Smooth muscle cell (in vitro differentiated cells): Measurements from ENCODE around the gene PODXL2. TPM values are rescaled to one million over a fixed set of nuclear protein-coding genes. Genes with fewer than 3 reads are reported as not detected.

Experiments used
- DNase-seq: peaks from one replicate; lab custom pipeline; 2025; ENCODE audit not compliant: unreplicated experiment; lab: John Stamatoyannopoulos, UW
- H2AFZ ChIP-seq: fragments of 200-600 bp; sonication (generic); 2 replicates; pipeline ENCODE4 v1.6.0; 2016; ENCODE audit warnings: antibody characterized with exemption, low read depth, mild to moderate bottlenecking
- H3F3A ChIP-seq: fragments of 200-600 bp; sonication (generic); 2 replicates; pipeline ENCODE4 v1.6.0; 2017; ENCODE audit warnings: antibody characterized with exemption, low read depth
- H3K27ac ChIP-seq: fragments of 200-600 bp; sonication (generic); 2 replicates; pipeline ENCODE4 v1.5.1; 2016; ENCODE audit warnings: low read depth, mild to moderate bottlenecking
- H3K27me3 ChIP-seq: fragments of 200-600 bp; sonication (generic); 2 replicates; pipeline ENCODE4 v1.6.1; 2016; ENCODE audit warnings: low read depth, mild to moderate bottlenecking
- H3K36me3 ChIP-seq: fragments of 200-600 bp; sonication (generic); 2 replicates; pipeline ENCODE4 v1.5.1; 2016; ENCODE audit warnings: low read depth
- H3K4me1 ChIP-seq: fragments of 200-600 bp; sonication (generic); 2 replicates; pipeline ENCODE4 v1.5.1; 2016; ENCODE audit warnings: low read depth
- H3K4me2 ChIP-seq: fragments of 200-600 bp; sonication (generic); 2 replicates; pipeline ENCODE4 v1.6.0; 2016; ENCODE audit warnings: mild to moderate bottlenecking
- H3K4me3 ChIP-seq: fragments of 200-600 bp; sonication (generic); 2 replicates; pipeline ENCODE4 v1.5.1; 2016; ENCODE audit warnings: mild to moderate bottlenecking
- H3K79me2 ChIP-seq: fragments of 200-600 bp; sonication (generic); 2 replicates; pipeline ENCODE4 v1.6.0; 2016; ENCODE audit warnings: low read depth, mild to moderate bottlenecking
- H3K9ac ChIP-seq: fragments of 200-600 bp; sonication (generic); 2 replicates; pipeline ENCODE4 v1.6.0; 2016; ENCODE audit warnings: low read depth
- H3K9me3 ChIP-seq: fragments of 200-600 bp; sonication (generic); replicated peaks from 2 replicates; pipeline ENCODE4 v1.5.1; 2016; ENCODE audit warnings: low read depth
- H4K20me1 ChIP-seq: fragments of 200-600 bp; sonication (generic); 2 replicates; pipeline ENCODE4 v1.6.0; 2016; ENCODE audit warnings: low read depth
- WGBS: methylation state at CpG from one replicate; pipeline ENCODE4 v1.1.7; 2016; ENCODE audit warnings: low lambda C conversion rate; 5-methylcytosine and 5-hydroxymethylcytosine counted together
- polyA plus RNA-seq: library from polyadenylated mRNA; unstranded; fragments of >200 nt; fragmentation: Nextera tagmentation; extraction: Ambion mirVana; gene quantifications from 2 replicates; pipeline ENCODE4 v1.2.1, GENCODE V29; 2016
- total RNA-seq: library from RNA; depleted of rRNA; stranded (reverse); fragments of >200 nt; gene quantifications from 2 replicates; pipeline ENCODE4 v1.2.3, GENCODE V29; 2014
- TF ChIP-seq, protein P1 (sequence below): fragments of 200-600 bp; sonication (generic); IDR thresholded peaks from 2 replicates; pipeline ENCODE4 v1.5.1; 2017; ENCODE audit warnings: borderline replicate concordance, mild to moderate bottlenecking, antibody characterized with exemption; ENCODE audit not compliant: insufficient read depth, poor library complexity, severe bottlenecking

The PODXL2 gene
- total and polyA plus RNA-seq, 2 experiments from 2014 or later = 4.1 to 9.7 TPM

DNA sequence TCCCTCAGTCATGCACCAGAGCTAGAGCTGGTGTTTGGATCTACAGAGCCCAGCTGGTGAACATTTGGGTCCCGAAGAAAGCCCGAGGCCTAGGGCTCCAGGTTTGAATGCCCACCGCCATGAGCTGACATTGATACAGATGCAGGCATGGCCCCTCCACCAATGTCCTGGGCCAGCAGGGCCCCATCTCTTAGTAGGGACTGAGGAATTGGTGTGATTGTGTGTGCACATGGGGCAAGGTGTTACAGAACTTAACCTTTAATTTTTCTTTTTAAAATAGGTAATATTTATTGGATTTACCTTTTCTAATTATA is 11.0 kb downstream of the PODXL2 start:
- TF ChIP-seq, protein P1, sequence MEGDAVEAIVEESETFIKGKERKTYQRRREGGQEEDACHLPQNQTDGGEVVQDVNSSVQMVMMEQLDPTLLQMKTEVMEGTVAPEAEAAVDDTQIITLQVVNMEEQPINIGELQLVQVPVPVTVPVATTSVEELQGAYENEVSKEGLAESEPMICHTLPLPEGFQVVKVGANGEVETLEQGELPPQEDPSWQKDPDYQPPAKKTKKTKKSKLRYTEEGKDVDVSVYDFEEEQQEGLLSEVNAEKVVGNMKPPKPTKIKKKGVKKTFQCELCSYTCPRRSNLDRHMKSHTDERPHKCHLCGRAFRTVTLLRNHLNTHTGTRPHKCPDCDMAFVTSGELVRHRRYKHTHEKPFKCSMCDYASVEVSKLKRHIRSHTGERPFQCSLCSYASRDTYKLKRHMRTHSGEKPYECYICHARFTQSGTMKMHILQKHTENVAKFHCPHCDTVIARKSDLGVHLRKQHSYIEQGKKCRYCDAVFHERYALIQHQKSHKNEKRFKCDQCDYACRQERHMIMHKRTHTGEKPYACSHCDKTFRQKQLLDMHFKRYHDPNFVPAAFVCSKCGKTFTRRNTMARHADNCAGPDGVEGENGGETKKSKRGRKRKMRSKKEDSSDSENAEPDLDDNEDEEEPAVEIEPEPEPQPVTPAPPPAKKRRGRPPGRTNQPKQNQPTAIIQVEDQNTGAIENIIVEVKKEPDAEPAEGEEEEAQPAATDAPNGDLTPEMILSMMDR = no peak
- Histone ChIP-seq H3K36me3 (no peaks in the 10 kb centered on the region), H3K4me1 (no peaks in the 10 kb centered on the region), H3K27me3 (no peaks in the 10 kb centered on the region), H3K27ac (no peak overlapping the region), H3F3A (no peaks in the 10 kb centered on the region), H3K9ac (no peak overlapping the region), H4K20me1 (no peaks in the 10 kb centered on the region), H3K4me3 (no peak overlapping the region), H2AFZ (no peak overlapping the region), H3K4me2 (no peak overlapping the region), H3K79me2 (no peaks in the 10 kb centered on the region), H3K9me3 (no peaks in the 10 kb centered on the region)
- no peak for DNase-seq
- 96% methylated on average over 3 of the region's 3 CpGs for WGBS

DNA sequence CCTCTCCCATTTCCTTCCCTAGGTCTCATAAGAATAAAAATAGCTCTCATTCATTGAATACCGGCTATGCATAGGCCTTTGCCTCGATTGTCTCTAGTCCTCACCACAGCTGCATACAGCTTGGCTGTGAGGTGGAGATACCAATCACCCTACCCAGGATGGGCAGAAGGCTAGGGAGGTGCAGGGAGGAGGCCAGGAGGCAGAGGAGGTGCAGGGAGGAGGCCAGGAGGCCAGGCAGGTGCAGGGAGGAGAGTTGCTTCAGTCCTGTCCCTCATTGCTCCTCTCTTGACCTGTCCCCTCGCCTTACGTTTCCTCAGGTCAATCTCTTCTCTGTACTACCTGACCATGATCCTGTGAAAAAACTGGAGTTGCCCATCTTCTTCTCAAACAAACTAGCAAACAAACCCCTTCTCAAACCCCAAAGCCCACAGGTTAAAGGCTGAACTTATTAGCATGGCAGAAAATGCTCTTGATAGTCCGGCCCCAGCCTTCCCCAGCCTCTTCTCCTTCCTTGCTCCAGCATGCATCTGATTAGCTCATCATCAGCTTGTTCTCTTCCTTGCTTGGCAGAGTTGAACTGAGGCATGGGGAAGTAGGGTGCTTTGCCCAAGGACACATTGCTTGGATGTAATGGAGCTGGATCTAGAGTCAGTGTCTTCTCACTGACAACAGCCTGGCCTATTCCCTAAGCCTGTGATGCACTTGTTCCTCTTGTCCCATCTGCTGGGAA is 15.8 kb downstream of the PODXL2 start:
- WGBS = 91% methylated on average over 5 of the region's 5 CpGs
- Histone ChIP-seq H3K4me3 (no peak overlapping the region), H3K4me1 (no peaks in the 10 kb centered on the region), H2AFZ (no peak overlapping the region), H3K27me3 (no peaks in the 10 kb centered on the region), H3F3A (no peaks in the 10 kb centered on the region), H3K27ac (no peak overlapping the region), H3K4me2 (no peak overlapping the region), H3K9me3 (no peaks in the 10 kb centered on the region), H3K36me3 (no peaks in the 10 kb centered on the region), H3K9ac (no peak overlapping the region), H3K79me2 (no peaks in the 10 kb centered on the region), H4K20me1 (no peaks in the 10 kb centered on the region)
- no peak for DNase-seq
- TF ChIP-seq, protein P1 = no peak

DNA sequence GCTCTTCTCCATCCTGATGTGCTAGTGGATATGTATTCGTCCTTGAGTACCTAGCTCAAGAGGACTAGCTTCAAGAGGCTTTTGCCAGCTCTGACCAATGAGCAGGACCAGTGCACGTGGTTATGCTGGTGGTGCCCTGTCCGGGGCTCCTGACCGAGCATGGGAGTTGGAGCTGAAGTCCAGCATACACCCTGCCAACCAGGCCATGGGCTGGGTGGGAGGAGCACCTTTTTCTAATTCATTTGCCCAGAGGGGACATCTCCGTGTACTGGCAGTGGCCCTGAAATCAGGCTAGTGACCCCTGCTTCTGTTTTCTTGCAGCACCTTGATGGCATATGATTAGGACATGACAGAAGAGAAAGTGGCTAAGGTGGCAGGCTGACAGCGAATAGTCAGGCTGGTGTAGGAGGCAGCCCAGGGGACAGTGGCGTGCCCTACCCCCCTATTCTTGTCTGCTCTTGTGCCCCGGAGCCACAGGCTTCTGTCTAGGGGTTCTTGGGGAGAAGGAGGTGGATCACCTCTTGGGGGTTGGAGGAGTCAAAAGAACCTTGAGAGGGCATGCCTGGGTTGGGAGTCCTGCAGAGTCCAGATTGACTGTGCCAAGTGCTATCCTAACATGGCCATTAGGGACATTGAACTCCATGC is 16.5 kb downstream of the PODXL2 start:
- no peak overlapping the region for H3K27ac ChIP-seq
- no peak for DNase-seq
- no peaks in the 10 kb centered on the region for H3F3A ChIP-seq
- no peak overlapping the region for H3K4me2 ChIP-seq
- H3K9me3 ChIP-seq = no peaks in the 10 kb centered on the region
- TF ChIP-seq, protein P1 = no peak
- H3K27me3 ChIP-seq = no peaks in the 10 kb centered on the region
- H3K4me1 ChIP-seq = no peaks in the 10 kb centered on the region
- H3K79me2 ChIP-seq = no peaks in the 10 kb centered on the region
- no peaks in the 10 kb centered on the region for H3K36me3 ChIP-seq
- no peak overlapping the region for H3K4me3 ChIP-seq
- H2AFZ ChIP-seq = no peak overlapping the region
- H3K9ac ChIP-seq = no peak overlapping the region
- 88% methylated on average over 8 of the region's 8 CpGs for WGBS
- no peaks in the 10 kb centered on the region for H4K20me1 ChIP-seq

DNA sequence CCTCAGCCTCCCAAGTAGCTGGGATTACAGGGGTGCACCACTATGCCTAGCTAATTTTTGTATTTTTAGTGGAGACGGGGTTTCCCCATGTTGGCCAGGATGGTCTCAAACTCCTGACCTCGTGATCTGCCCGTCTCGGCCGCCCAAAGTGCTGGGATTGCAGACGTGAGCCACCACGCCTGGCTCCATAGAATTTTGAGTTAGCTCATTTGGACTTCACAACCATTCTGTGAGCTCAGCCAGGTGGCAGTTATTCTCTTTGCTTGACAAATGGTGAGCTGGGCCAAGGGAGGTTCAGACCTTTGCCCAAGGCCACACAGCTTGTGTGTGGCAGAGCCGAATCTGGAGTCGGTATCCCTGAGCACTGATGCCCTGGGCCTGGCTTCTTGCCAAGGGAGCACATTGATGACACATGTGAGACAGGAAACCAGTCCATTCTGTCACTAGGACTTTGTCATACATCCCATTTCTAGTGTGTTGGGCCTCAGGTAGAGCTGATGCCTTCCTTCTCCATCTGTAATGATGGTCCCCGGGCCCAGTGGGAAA is 17.6 kb downstream of the PODXL2 start:
- Histone ChIP-seq H3K36me3 (no peaks in the 10 kb centered on the region), H3K9ac (no peak overlapping the region), H3K4me3 (no peak overlapping the region), H3F3A (no peaks in the 10 kb centered on the region), H3K4me2 (no peak overlapping the region), H4K20me1 (no peaks in the 10 kb centered on the region), H2AFZ (no peak overlapping the region), H3K79me2 (no peaks in the 10 kb centered on the region), H3K27ac (no peak overlapping the region), H3K4me1 (no peaks in the 10 kb centered on the region), H3K27me3 (no peaks in the 10 kb centered on the region), H3K9me3 (no peaks in the 10 kb centered on the region)
- DNase-seq = no peak
- TF ChIP-seq, protein P1 = no peak
- WGBS = 92% methylated on average over 10 of the region's 10 CpGs
